ENCODE results near the gene LMLN. TPM values are rescaled to one million over a fixed set of nuclear protein-coding genes. Genes with fewer than 3 reads are reported as not detected.
"Not testable (repeated sequence)": the region's sequence is repeated elsewhere in the genome, so short reads cannot be mapped to it uniquely, and the experiment has no call there.

Gene LMLN
- 1 to 10 TPM; 3.7 to 8.2 (median 5.5) TPM for total RNA-seq
- total RNA-seq (2013), result 4.3 TPM
- total RNA-seq, result 3.4 to 14.6 (median 6.8) reads per million in 29 experiments

GRCh38 chr3:197959891-197960693, at the start of gene LMLN:
LMLN (plus strand) TSS chr3:197960217; CDS start chr3:197960246, 29 bp downstream.
- POLR2A ChIA-PET, result no interaction called here
- no peaks in the 10 kb centered on the region for H3K9me3 ChIP-seq
- H3K27me3 ChIP-seq (replicated peaks in 1 of 2; ENCODE audit: control insufficient read depth in 2 of 2, extremely low read depth in 1 of 2, insufficient read depth in 2 of 2, low read length in 1 of 2), result no peaks in the 10 kb centered on the region
- DNase-seq (peak; percentile 81 to 98 (median 94)), ATAC-seq (replicated peaks in 1 of 4) (peak; percentile 92 to 97 (median 95))
- H3K36me3 Mint-ChIP-seq, result peaks cover 29% of the 10 kb centered on the region
- peak within 1 kb of the TSS; percentile 76 for H3K27ac ChIP-seq (ENCODE audit: low read length)
- under 1% methylated on average over 60 of the region's 62 CpGs for WGBS (ENCODE audit: insufficient coverage)
- H3K4me1 Mint-ChIP-seq, result peaks cover 58 to 65% (median 62%) of the 10 kb centered on the region in 3 donors
- H3K4me3 ChIP-seq (ENCODE audit: control insufficient read depth in 1 of 2, extremely low read depth in 1 of 2, low read length in 1 of 2), result peak within 1 kb of the TSS; percentile 81
- H3K9me3 Mint-ChIP-seq, result no peaks in the 10 kb centered on the region
- H3K36me3 ChIP-seq (ENCODE audit: control insufficient read depth in 2 of 2, extremely low read depth in 1 of 2, insufficient read depth in 1 of 2, low read length in 1 of 2), result peaks cover 3 to 32% of the 10 kb centered on the region in 2 donors
- H3K27ac Mint-ChIP-seq, result peak within 1 kb of the TSS; percentile 96 to 97
- CTCF ChIA-PET, result no interaction called here
- H3K27me3 Mint-ChIP-seq, result no peaks in the 10 kb centered on the region
- H3K4me1 ChIP-seq (ENCODE audit: control insufficient read depth in 1 of 2, extremely low read depth in 1 of 2, insufficient read depth in 2 of 2, low read length in 2 of 2), result peaks cover 22 to 38% of the 10 kb centered on the region in 2 experiments
- peak within 1 kb of the TSS; percentile 86 to 91 (median 87) for H3K4me3 Mint-ChIP-seq

- H3K27me3 Mint-ChIP-seq, result no peaks in the 10 kb centered on the region
- peak overlapping the region in 2 of 3 donors; percentile 6 to 34 for H3K4me3 Mint-ChIP-seq
- 73% methylated on average over 13 of the region's 33 CpGs for WGBS (ENCODE audit: insufficient coverage)
- CTCF ChIA-PET, result no interaction called here
- Histone ChIP-seq H3K27me3 (replicated peaks in 1 of 2; ENCODE audit: control insufficient read depth in 2 of 2, extremely low read depth in 1 of 2, insufficient read depth in 2 of 2, low read length in 1 of 2) (peaks cover 0 to 3% of the 10 kb centered on the region in 2 experiments), H3K9me3 (no peaks in the 10 kb centered on the region), H3K36me3 (ENCODE audit: control insufficient read depth in 2 of 2, extremely low read depth in 1 of 2, insufficient read depth in 1 of 2, low read length in 1 of 2) (peaks cover 3 to 5% of the 10 kb centered on the region in 2 donors), H3K4me1 (ENCODE audit: control insufficient read depth in 1 of 2, extremely low read depth in 1 of 2, insufficient read depth in 2 of 2, low read length in 2 of 2) (peaks cover 0 to 6% of the 10 kb centered on the region in 2 experiments), H3K27ac (ENCODE audit: low read length) (no peak overlapping the region), H3K4me3 (ENCODE audit: control insufficient read depth in 1 of 2, extremely low read depth in 1 of 2, low read length in 1 of 2) (peak overlapping the region in 1 of 2 donors; percentile 14)
- H3K9me3 Mint-ChIP-seq, result no peaks in the 10 kb centered on the region
- DNase-seq (peak in 3 of 35 experiments; percentile 7 to 36 (median 8)), ATAC-seq (replicated peaks in 1 of 4) (no peak)
- no peak overlapping the region for H3K27ac Mint-ChIP-seq
- H3K36me3 Mint-ChIP-seq, result peaks cover 11% of the 10 kb centered on the region
- POLR2A ChIA-PET, result no interaction called here
- peaks cover 0 to 3% (median 0%) of the 10 kb centered on the region in 3 donors for H3K4me1 Mint-ChIP-seq
Observed at GRCh38 chr3:197912741-197913476, 47.1 kb upstream of the LMLN start.

- Histone ChIP-seq H3K4me1 (ENCODE audit: control insufficient read depth in 1 of 2, extremely low read depth in 1 of 2, insufficient read depth in 2 of 2, low read length in 2 of 2) (peaks cover 0 to 6% of the 10 kb centered on the region in 2 experiments), H3K9me3 (no peaks in the 10 kb centered on the region), H3K27me3 (replicated peaks in 1 of 2; ENCODE audit: control insufficient read depth in 2 of 2, extremely low read depth in 1 of 2, insufficient read depth in 2 of 2, low read length in 1 of 2) (peaks cover 0 to 3% of the 10 kb centered on the region in 2 experiments), H3K4me3 (ENCODE audit: control insufficient read depth in 1 of 2, extremely low read depth in 1 of 2, low read length in 1 of 2) (no peak overlapping the region), H3K27ac (ENCODE audit: low read length) (no peak overlapping the region), H3K36me3 (ENCODE audit: control insufficient read depth in 2 of 2, extremely low read depth in 1 of 2, insufficient read depth in 1 of 2, low read length in 1 of 2) (peaks cover 3 to 5% of the 10 kb centered on the region in 2 donors)
- Mint-ChIP-seq H3K27me3 (no peaks in the 10 kb centered on the region), H3K36me3 (peaks cover 11% of the 10 kb centered on the region), H3K27ac (no peak overlapping the region), H3K4me3 (no peak overlapping the region), H3K9me3 (no peaks in the 10 kb centered on the region), H3K4me1 (peaks cover 0 to 3% (median 0%) of the 10 kb centered on the region in 3 donors)
- ChIA-PET POLR2A (no interaction called here), CTCF (interaction anchor here in 1 of 2 donors (1.0 kb wide), 1 partner anchor 8 kb away, joined by 3 read pairs; no protein-coding TSS in a partner anchor)
- ATAC-seq (replicated peaks in 1 of 4) (no peak), DNase-seq (no peak)
- 80% methylated on average over 2 of the region's 12 CpGs for WGBS (ENCODE audit: insufficient coverage)
Observed at GRCh38 chr3:197913641-197914380, 46.2 kb upstream of the LMLN start.

- H3K4me1 ChIP-seq (ENCODE audit: control insufficient read depth in 1 of 2, extremely low read depth in 1 of 2, insufficient read depth in 2 of 2, low read length in 2 of 2); DNase-seq; H3K27me3 Mint-ChIP-seq; H3K36me3 ChIP-seq (ENCODE audit: control insufficient read depth in 2 of 2, extremely low read depth in 1 of 2, insufficient read depth in 1 of 2, low read length in 1 of 2); H3K27me3 ChIP-seq (replicated peaks in 1 of 2; ENCODE audit: control insufficient read depth in 2 of 2, extremely low read depth in 1 of 2, insufficient read depth in 2 of 2, low read length in 1 of 2); H3K9me3 Mint-ChIP-seq; H3K4me3 Mint-ChIP-seq; H3K27ac Mint-ChIP-seq; POLR2A ChIA-PET; ATAC-seq (replicated peaks in 1 of 4); H3K27ac ChIP-seq (ENCODE audit: low read length); CTCF ChIA-PET; H3K4me1 Mint-ChIP-seq; H3K4me3 ChIP-seq (ENCODE audit: control insufficient read depth in 1 of 2, extremely low read depth in 1 of 2, low read length in 1 of 2); H3K9me3 ChIP-seq: not testable (repeated sequence)
- peaks cover 14% of the 10 kb centered on the region for H3K36me3 Mint-ChIP-seq
- 36% methylated on average over 18 of the region's 24 CpGs for WGBS (ENCODE audit: insufficient coverage)
Observed at GRCh38 chr3:197921429-197922275, 38.4 kb upstream of the LMLN start.

- ATAC-seq (replicated peaks in 1 of 4) (no peak), DNase-seq (no peak)
- Histone ChIP-seq H3K27me3 (replicated peaks in 1 of 2; ENCODE audit: control insufficient read depth in 2 of 2, extremely low read depth in 1 of 2, insufficient read depth in 2 of 2, low read length in 1 of 2) (no peaks in the 10 kb centered on the region), H3K9me3 (no peaks in the 10 kb centered on the region), H3K27ac (ENCODE audit: low read length) (no peak overlapping the region), H3K4me3 (ENCODE audit: control insufficient read depth in 1 of 2, extremely low read depth in 1 of 2, low read length in 1 of 2) (no peak overlapping the region), H3K4me1 (ENCODE audit: control insufficient read depth in 1 of 2, extremely low read depth in 1 of 2, insufficient read depth in 2 of 2, low read length in 2 of 2) (no peaks in the 10 kb centered on the region), H3K36me3 (ENCODE audit: control insufficient read depth in 2 of 2, extremely low read depth in 1 of 2, insufficient read depth in 1 of 2, low read length in 1 of 2) (no peaks in the 10 kb centered on the region)
- Mint-ChIP-seq H3K27me3 (peaks cover 0 to 4% of the 10 kb centered on the region in 2 donors), H3K4me1 (no peaks in the 10 kb centered on the region), H3K4me3 (no peak overlapping the region), H3K36me3 (peaks cover 37% of the 10 kb centered on the region), H3K27ac (no peak overlapping the region), H3K9me3 (peaks cover 0 to 3% (median 0%) of the 10 kb centered on the region in 3 donors)
- POLR2A ChIA-PET, result no interaction called here
- 77% methylated on average over 5 of the region's 7 CpGs for WGBS (ENCODE audit: insufficient coverage)
- CTCF ChIA-PET, result no interaction called here
Observed at GRCh38 chr3:197926418-197926817, 33.6 kb upstream of the LMLN start.

Data from T-cell (primary cell).